Measurements from ENCODE around the gene CSRNP3. TPM values are rescaled to one million over a fixed set of nuclear protein-coding genes. Genes with fewer than 3 reads are reported as not detected.
"Not testable (repeated sequence)": the region's sequence is repeated elsewhere in the genome, so short reads cannot be mapped to it uniquely, and the experiment has no call there.

CSRNP3 gene
- total RNA-seq, 3 donors from 2014 or later (not counting 1 experiment from before 2014, with no cell fraction given) = not detected

DNA sequence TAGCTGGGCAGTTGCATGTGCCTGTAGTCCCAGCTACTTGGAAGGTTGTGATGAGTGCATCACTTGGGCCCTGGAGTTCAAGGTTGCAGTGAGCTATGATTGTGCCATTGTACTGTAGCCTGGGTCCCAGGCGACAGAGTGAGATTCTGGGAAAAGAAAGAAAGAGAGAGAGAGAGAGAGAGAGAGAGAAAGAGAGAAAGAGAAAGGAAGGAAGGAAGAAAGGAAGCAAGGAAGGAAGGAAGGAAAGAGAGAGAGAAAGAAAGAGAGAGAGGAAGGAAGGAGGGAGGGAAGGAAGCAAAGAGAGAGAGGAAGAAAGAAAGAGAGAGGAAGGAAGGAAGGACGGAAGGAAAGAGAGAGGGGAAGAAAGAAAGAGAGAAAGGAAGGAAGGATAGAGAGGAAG, 196.1 kb downstream of the CSRNP3 start:
- Mint-ChIP-seq H3K4me1 (no peaks in the 10 kb centered on the region), H3K9me3 (peaks cover 5 to 12% of the 10 kb centered on the region in 2 donors)

DNA sequence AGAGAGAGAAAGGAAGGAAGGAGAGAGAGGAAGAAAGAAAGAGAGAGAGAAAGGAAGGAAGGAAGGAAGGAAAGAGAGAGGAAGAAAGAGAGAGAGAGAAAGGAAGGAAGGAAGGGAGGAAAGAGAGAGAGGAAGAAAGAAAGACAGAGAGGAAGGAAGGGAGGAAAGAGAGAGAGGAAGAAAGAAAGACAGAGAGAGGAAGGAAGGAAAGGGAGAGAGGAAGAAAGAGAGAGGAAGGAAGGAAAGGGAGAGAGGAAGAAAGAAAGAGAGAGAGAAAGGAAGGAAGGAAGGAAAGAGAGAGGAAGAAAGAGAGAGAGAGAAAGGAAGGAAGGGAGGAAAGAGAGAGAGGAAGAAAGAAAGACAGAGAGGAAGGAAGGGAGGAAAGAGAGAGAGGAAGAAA, 196.6 kb downstream of the CSRNP3 start:
- H3K36me3 Mint-ChIP-seq; H3K27ac ChIP-seq (ENCODE audit: low read length); H3K27me3 ChIP-seq (ENCODE audit: control insufficient read depth, insufficient read depth, low read length); intact Hi-C loops (cut with micrococcal nuclease); H3K4me1 ChIP-seq (ENCODE audit: control insufficient read depth, insufficient read depth, low read length); DNase-seq; H3K9me3 ChIP-seq (ENCODE audit: control insufficient read depth, insufficient read depth, low read length); H3K4me1 Mint-ChIP-seq; H3K36me3 ChIP-seq (ENCODE audit: control insufficient read depth, insufficient read depth, low read length); ATAC-seq; H3K27ac Mint-ChIP-seq; H3K4me3 Mint-ChIP-seq; H3K4me3 ChIP-seq (ENCODE audit: low read length): not testable (repeated sequence)
- Mint-ChIP-seq H3K9me3 (peaks cover 5 to 12% of the 10 kb centered on the region in 2 donors), H3K27me3 (ENCODE audit: low read depth in 2 of 2) (peaks cover 5 to 11% of the 10 kb centered on the region in 2 donors)

More for the DNA sequence above, 196.1 kb downstream of the CSRNP3 start:
- Histone ChIP-seq H3K36me3 (ENCODE audit: control insufficient read depth, insufficient read depth, low read length) (no peaks in the 10 kb centered on the region), H3K4me1 (ENCODE audit: control insufficient read depth, insufficient read depth, low read length) (no peaks in the 10 kb centered on the region), H3K27ac (ENCODE audit: low read length) (no peak overlapping the region), H3K4me3 (ENCODE audit: low read length) (no peak overlapping the region), H3K27me3 (ENCODE audit: control insufficient read depth, insufficient read depth, low read length) (no peaks in the 10 kb centered on the region), H3K9me3 (ENCODE audit: control insufficient read depth, insufficient read depth, low read length) (no peaks in the 10 kb centered on the region)
- Mint-ChIP-seq H3K27me3 (ENCODE audit: low read depth in 2 of 2) (peaks cover 5 to 11% of the 10 kb centered on the region in 2 donors), H3K36me3 (no peaks in the 10 kb centered on the region), H3K27ac (no peak overlapping the region), H3K4me3 (no peak overlapping the region)
- 95% methylated on average over 2 of the region's 2 CpGs for WGBS (ENCODE audit: insufficient coverage)
- intact Hi-C loops (cut with micrococcal nuclease) = no loop called here
- TF ChIP-seq, protein P1, sequence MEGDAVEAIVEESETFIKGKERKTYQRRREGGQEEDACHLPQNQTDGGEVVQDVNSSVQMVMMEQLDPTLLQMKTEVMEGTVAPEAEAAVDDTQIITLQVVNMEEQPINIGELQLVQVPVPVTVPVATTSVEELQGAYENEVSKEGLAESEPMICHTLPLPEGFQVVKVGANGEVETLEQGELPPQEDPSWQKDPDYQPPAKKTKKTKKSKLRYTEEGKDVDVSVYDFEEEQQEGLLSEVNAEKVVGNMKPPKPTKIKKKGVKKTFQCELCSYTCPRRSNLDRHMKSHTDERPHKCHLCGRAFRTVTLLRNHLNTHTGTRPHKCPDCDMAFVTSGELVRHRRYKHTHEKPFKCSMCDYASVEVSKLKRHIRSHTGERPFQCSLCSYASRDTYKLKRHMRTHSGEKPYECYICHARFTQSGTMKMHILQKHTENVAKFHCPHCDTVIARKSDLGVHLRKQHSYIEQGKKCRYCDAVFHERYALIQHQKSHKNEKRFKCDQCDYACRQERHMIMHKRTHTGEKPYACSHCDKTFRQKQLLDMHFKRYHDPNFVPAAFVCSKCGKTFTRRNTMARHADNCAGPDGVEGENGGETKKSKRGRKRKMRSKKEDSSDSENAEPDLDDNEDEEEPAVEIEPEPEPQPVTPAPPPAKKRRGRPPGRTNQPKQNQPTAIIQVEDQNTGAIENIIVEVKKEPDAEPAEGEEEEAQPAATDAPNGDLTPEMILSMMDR (IDR thresholded peaks at IDR 0.05) = no peak
- DNase-seq (no peak), ATAC-seq (no peak)

DNA sequence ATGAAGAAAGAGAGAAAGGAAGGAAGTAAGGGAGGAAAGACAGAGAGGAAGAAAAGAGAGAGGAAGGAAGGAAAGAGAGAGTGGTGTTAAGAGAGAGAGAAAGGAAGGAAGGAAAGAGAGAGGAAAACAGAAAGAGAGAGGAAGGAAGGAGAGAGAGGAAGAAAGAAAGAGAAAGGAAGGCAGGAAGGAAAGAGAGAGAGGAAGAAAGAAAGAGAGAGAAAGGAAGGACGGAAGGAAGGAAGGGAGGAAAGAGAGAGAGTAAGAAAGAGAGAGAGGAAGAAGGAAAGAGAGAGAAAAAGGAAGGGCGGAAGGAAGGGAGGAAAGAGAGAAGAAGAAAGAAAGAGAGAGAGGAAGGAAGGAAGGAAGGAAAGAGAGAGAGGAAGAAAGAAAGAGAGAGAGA, 197.1 kb downstream of the CSRNP3 start:
- H3K36me3 Mint-ChIP-seq = no peaks in the 10 kb centered on the region
- DNase-seq (no peak), ATAC-seq (no peak)
- no peaks in the 10 kb centered on the region for H3K36me3 ChIP-seq (ENCODE audit: control insufficient read depth, insufficient read depth, low read length)
- no peaks in the 10 kb centered on the region for H3K4me1 ChIP-seq (ENCODE audit: control insufficient read depth, insufficient read depth, low read length)
- peaks cover 5 to 12% of the 10 kb centered on the region in 2 donors for H3K9me3 Mint-ChIP-seq
- H3K4me3 ChIP-seq (ENCODE audit: low read length) = no peak overlapping the region
- H3K27ac Mint-ChIP-seq = no peak overlapping the region
- H3K4me3 Mint-ChIP-seq = no peak overlapping the region
- WGBS (ENCODE audit: insufficient coverage) = 98% methylated on average over 2 of the region's 2 CpGs
- no peaks in the 10 kb centered on the region for H3K9me3 ChIP-seq (ENCODE audit: control insufficient read depth, insufficient read depth, low read length)
- intact Hi-C loops (cut with micrococcal nuclease) = no loop called here
- TF ChIP-seq, protein P1 (IDR thresholded peaks at IDR 0.05) = no peak
- peaks cover 5 to 11% of the 10 kb centered on the region in 2 donors for H3K27me3 Mint-ChIP-seq (ENCODE audit: low read depth in 2 of 2)
- H3K27ac ChIP-seq (ENCODE audit: low read length) = no peak overlapping the region
- no peaks in the 10 kb centered on the region for H3K4me1 Mint-ChIP-seq
- H3K27me3 ChIP-seq (ENCODE audit: control insufficient read depth, insufficient read depth, low read length) = no peaks in the 10 kb centered on the region

DNA sequence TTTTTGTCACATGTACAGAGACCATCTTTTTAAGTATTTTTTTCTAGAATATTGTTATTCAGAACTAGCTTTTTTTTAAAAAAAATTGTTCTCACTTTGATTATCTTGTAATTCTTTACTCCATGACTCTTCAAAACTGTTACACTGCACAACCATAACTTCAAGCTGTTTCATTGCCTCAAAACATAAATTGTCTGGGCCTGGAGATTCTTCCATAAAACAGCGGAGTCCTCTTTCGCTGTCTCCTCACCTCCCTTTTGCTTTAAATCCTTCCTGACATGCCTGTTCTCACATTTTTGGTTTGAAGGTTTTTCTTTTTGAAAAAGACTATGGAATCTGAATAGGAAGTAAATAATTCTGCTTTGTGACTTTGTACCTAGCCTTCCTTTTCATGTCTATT, 197.9 kb downstream of the CSRNP3 start:
- Histone ChIP-seq H3K9me3 (ENCODE audit: control insufficient read depth, insufficient read depth, low read length) (no peaks in the 10 kb centered on the region), H3K4me3 (ENCODE audit: low read length) (no peak overlapping the region), H3K27me3 (ENCODE audit: control insufficient read depth, insufficient read depth, low read length) (no peaks in the 10 kb centered on the region), H3K4me1 (ENCODE audit: control insufficient read depth, insufficient read depth, low read length) (no peaks in the 10 kb centered on the region), H3K36me3 (ENCODE audit: control insufficient read depth, insufficient read depth, low read length) (no peaks in the 10 kb centered on the region), H3K27ac (ENCODE audit: low read length) (no peak overlapping the region)
- Mint-ChIP-seq H3K27ac (no peak overlapping the region), H3K4me3 (no peak overlapping the region), H3K36me3 (no peaks in the 10 kb centered on the region), H3K9me3 (peaks cover 5 to 12% of the 10 kb centered on the region in 2 donors), H3K4me1 (no peaks in the 10 kb centered on the region), H3K27me3 (ENCODE audit: low read depth in 2 of 2) (peaks cover 5 to 11% of the 10 kb centered on the region in 2 donors)
- DNase-seq = no peak
- TF ChIP-seq, protein P1 (IDR thresholded peaks at IDR 0.05) = no peak
- intact Hi-C loops (cut with micrococcal nuclease) = no loop called here
- 50% methylated on average over 2 of the region's 2 CpGs for whole genome bisulfite sequencing (ENCODE audit: insufficient coverage)
- no peak for ATAC-seq
